CD4-positive, alpha-beta T cell treated with Interferon gamma for 1 hour (primary cell): ENCODE data around the gene KTN1.

Source experiments
- DNase-seq: peaks from one replicate; pipeline ENCODE4 v3.0.0-alpha.2; 2020

The KTN1 gene

GRCh38 chr14:55614304-55614703 lies 34.3 kb downstream of the KTN1 start:
- no peak for DNase-seq

DNA sequence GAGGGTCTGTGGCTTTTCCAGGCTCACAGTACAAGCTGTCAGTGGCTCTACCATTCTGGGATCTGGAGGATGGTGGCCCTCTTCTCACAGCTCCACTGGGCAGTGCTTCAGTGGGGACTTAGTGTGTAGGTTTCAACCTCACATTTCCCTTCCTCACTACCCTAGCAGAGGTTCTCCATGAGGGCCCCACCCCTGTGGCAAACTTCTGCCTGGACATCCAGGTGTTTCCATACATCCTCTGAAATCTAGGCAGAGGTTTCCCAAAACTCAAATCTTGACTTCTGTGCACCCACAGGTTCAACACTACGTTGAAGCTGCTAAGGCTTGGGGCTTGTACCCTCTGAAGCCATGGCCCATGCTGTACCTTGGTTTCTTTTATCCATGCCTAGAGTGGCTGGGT lies 40.3 kb downstream of the KTN1 start:
- no peak for DNase-seq

GRCh38 chr14:55620981-55621380 lies 41.0 kb downstream of the KTN1 start:
- DNase-seq, result no peak

DNA sequence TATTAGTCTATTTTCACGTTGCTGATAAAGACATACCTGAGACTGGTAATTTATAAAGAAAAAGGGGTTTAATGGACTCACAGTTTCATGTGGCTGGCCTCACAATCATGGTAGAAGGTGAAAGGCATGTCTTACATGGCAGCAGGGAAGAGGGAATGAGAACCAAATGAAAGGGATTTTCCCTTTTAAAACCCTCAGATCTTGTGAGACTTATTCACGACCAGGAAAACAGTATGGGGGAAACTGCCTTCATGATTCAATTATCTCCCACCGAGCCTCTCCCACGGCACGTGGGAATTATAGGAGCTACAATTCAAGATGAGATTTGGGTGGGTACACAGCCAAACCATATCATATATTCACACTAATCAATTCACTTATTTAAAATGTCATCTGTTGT lies 41.4 kb downstream of the KTN1 start:
- DNase-seq, result no peak

GRCh38 chr14:55624913-55625312 lies 44.9 kb downstream of the KTN1 start:
- DNase-seq, result no peak

DNA sequence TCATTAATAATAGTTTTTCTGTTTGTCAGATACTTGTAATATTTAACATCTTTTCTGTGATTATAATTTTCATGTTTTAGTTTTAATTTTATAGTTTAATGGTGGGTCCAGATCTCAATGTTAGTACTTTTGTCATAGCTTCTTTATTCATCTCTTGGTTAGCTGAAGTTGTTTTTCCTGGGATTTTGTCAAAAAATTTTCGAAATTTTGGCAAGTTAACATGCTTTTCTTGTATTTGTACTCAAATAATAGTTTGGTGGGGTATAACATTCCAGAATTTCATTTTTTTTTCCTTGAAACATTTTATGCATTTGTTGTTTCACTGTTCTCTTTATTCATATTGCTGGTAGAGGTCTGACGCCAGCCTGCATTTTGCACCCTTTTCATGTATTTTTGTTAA lies 45.5 kb downstream of the KTN1 start:
- DNase-seq, result no peak

DNA sequence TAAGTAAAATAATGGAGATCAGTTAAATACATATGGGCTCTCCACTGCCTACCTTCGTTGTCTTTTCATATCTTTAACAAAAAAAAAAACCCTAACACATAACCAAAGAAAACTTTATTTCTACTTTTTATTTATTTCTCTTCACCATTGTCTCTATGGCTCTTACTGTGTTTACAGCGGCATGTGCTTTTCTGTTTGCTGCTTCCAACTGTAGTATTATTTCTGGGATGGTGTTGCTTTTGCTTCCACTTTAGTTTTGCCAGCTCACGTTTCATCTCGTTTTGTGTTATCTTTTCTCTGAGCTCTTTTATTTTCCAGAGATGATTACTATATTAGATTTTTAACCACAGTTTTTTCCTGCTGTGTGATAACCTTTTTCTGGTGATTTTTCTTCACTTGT lies 46.1 kb downstream of the KTN1 start:
- no peak for DNase-seq

GRCh38 chr14:55628426-55628825 lies 48.4 kb downstream of the KTN1 start:
- no peak for DNase-seq

- DNase-seq, result no peak
Measured at GRCh38 chr14:55638665-55639064, 58.7 kb downstream of the KTN1 start.

GRCh38 chr14:55641290-55641689 lies 61.3 kb downstream of the KTN1 start:
- DNase-seq, result no peak

DNA sequence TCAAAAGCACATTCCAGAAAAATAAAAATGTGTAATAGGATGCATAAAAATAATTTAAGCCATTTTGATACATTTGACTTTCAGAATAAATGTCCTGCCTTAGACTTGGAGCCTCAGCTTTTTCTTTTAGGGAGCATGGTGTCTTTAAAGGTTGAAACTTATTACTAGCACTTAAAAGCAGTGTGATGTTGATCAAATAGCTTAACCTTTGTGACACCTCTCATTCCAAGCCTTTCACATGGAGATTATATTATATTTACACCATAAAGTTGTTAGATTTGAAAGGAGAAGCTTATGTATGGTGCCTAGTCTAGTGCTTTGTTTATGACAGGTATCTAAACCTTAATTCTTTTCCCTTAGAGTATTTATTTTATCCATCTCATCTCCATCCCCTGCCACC lies 61.9 kb downstream of the KTN1 start:
- DNase-seq, result no peak

- no peak for DNase-seq
Measured at GRCh38 chr14:55645145-55645544, 65.1 kb downstream of the KTN1 start.

DNA sequence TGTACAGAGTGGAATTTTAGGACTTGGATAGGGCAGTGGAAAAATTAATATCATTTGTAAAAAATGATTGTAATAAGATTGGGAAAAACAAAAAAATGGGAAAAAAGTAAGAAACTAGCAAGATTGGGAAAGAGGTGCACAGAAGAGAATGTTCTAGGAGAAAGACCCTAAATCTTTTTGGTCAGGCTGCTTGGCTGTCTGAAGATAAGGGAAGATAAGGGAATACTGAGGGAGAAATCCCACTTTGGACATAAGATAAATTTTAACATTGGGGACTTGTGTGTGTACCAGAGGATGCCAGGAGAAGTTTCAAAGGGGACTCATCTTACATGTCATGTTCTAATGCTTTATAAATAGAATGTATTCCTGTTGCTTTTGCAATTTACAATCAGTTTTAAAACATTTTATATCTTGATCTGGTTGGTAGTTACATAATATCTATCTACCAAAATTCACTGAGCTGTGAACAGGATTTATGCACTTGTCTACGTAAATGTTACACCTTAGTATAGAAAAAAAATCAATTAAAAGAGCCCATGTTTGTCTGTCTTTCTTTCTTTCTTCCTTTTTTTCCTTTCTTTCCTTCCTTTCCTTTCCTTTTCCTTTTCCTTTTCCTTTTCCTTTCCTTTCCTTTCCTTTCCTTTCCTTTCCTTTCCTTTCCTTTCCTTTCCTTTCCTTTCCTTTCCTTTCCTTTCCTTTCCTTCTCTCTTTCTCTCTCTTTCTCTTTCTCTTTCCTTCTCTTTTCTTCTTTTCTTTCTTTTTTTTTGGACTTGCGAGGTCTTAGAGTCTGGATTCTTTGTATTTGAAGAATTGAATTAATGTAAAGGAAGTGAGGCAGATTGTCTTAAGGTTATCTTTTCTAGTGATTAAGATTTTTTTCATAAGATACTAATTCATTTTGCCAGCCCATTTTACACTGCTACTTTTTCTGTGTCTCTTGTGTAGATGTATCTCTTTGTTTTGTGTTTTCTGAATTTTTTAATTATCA lies 66.1 kb downstream of the KTN1 start:
- no peak for DNase-seq

- no peak for DNase-seq
Measured at GRCh38 chr14:55650992-55651391, 71.0 kb downstream of the KTN1 start.

GRCh38 chr14:55654243-55654642 lies 74.2 kb downstream of the KTN1 start:
- DNase-seq, result no peak

DNA sequence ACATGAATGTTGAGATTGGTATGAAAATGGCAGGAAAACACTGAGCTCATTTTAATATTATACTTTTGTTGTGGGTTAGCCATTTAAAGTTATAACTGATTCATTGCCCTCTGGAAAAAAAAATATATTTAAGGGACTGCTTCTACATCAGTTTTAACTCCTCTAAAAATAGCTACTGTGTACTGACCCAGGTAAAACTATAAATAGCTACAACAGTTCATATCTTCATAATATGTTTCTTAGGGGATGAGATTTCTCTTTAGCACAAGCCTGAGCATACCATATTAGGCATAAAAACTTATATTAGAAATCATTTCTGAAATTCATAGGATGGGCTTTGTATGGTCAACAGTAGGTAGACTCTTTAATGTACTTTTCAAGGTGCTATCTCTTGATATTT lies 81.0 kb downstream of the KTN1 start:
- DNase-seq, result no peak

DNA sequence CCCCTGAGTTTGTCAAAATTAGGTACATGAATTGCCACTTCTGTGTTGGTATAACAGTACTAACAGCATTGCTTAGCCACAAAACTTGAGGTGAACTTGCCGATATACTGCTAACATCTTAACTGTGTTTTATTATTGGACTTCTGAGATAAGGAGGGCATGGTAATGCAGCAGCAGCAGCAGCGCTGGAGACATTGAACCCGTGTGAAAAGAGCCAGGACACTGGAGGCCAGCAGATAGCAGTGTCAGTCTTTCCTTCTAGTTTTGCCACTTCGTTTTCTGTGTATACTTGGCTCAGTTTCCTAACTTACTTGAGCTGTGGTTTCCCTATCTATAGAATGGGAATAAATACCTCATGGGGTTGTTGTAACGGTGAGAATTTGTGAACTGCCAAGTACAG lies 82.7 kb downstream of the KTN1 start:
- DNase-seq, result no peak

DNA sequence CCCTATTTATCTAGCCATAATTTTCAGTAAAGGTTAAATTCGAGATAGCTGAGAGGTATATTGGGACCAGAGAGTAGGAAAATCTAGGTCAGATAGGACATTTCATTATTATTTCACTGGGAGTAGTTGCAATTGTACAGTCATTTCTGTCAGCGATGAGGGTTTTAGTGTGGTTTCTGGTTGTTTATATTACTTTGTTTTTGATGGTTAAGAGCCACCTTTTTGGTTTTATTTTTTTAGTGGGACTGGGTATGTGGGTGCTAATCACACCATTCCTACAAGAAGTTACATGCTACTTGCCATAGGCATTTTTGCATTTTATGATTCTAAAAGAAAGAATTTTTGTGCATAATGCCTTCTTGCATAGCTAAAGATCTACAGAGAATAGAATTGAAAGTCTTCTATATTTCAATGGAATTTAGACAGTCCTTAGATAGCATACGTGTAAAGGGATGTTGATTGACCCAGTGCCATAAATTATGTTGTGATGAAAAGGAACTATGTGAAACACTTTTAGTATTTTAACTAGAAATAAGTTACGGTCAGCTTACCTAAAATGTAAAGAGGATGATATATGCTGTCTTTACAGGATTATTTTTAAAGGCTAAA lies 85.2 kb downstream of the KTN1 start:
- DNase-seq, result no peak

- no peak for DNase-seq
Measured at GRCh38 chr14:55667801-55668200, 87.8 kb downstream of the KTN1 start.

GRCh38 chr14:55671641-55672040 lies 91.6 kb downstream of the KTN1 start:
- no peak for DNase-seq

DNA sequence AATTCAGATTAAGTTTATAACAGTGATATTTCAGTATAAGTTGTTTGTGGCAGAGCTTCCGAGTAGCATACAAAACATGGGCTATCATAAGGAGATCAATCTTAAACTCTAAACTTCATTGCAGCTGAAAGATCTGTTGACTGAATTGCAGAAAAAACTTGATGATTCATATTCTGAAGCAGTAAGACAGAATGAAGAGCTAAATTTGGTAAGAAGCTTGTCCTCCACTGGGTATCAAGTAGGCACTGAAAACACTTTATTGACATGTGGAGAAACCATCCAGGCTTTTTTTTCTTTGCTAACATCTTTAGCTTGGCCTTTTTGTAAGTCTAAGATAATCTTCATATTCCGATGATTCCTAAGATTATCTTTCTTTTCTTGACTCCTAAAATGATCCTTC lies 93.0 kb downstream of the KTN1 start:
- no peak for DNase-seq

- DNase-seq, result no peak
Measured at GRCh38 chr14:55681096-55681495, 101.1 kb downstream of the KTN1 start.

- DNase-seq, result no peak
Measured at GRCh38 chr14:55684956-55685584, 105.1 kb downstream of the KTN1 start.

DNA sequence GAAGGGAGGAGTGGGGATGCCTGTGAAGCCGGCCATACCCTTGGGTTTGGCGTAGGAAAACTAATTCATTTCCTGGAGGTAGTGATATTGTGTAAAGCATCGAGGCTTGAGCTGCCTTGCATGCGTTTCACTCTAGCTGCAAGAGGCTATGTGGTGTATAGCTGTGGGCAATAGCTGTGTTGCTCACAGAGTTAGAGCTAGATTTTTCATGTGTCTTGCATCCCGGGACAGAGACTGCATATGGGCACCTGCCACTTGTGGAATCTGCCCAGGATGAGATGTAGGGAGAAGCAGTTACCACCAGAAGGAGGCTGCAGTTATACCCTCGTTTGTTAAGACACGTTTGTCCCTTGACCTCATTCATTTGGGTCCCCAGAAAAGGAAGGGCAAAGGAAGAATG lies 106.7 kb downstream of the KTN1 start:
- no peak for DNase-seq
